GM20431 (cell line): ENCODE measurements around the gene AHDC1.
"Not testable (repeated sequence)": the region's sequence is repeated elsewhere in the genome, so short reads cannot be mapped to it uniquely, and the experiment has no call there.

Experiments
- in situ Hi-C: fragments of 300-500 bp; cut with MseI, MboI; formaldehyde crosslinking; loops from one replicate; pipeline ENCODE4 v1.15.0; 2020; ENCODE audit warnings: low sequenced_read_pairs; ENCODE audit not compliant: unreplicated experiment

The AHDC1 gene

DNA sequence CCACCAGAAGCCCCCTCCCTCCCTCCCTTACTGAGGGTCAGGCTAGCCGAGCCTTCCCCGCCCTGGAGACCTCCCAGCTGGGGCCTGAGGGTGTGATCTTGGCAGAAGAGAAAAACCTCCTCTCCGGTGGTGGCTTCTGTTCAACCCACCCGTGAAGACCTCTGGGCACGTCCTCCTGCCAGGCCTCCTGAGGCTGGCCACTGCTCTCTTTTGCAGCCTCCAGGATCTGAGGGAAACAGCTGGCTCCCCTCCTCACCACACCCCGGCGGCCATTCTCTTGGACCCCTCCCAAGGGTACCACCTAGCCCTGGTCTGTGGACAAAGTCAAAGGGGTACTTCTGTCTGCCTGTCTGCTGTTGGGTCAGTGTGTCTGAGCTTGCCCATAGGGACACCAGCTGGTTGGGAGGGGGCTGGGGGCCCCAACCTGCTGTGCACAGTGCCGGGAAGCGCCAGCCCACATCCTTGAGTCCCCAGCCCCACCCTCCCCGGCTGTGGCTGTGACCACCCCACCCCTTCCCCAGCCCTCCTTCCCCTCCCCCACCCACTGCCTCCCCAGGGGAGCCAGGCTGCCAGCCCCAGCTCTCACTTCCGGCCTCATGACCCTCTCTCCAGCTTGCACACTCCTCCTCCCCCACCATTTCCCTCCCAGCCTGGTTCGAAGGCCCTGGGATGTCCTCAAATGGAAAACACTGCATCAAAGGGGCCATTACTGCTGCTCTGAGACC is 48.1 kb downstream of the AHDC1 start:
- in situ Hi-C loops, result no loop called here

- in situ Hi-C loops, result no loop called here
Observed at GRCh38 chr1:27554759-27555699, 48.9 kb downstream of the AHDC1 start.

- in situ Hi-C loops, result no loop called here
Observed at GRCh38 chr1:27554293-27554692, 49.7 kb downstream of the AHDC1 start.

DNA sequence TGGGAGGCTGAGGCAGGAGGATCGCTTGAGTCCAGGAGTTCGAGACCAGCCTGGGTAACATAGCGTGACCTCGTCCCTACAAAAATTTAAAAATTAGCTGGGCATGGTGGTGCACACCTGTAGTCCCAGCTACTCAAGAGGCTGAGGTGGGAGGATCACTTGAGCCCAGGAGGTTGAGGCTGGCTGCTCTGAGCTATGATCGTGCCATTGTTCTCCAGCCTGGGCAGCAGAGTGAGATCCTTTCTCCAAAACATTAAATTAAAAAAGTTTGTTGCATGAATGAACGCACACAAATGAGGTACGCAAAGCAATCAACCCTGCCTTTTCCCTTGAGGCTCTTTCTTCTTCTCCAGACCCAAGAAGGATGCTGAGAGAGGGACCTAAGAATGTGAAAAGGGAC is 50.1 kb downstream of the AHDC1 start:
- in situ Hi-C loops, result not testable (repeated sequence)

DNA sequence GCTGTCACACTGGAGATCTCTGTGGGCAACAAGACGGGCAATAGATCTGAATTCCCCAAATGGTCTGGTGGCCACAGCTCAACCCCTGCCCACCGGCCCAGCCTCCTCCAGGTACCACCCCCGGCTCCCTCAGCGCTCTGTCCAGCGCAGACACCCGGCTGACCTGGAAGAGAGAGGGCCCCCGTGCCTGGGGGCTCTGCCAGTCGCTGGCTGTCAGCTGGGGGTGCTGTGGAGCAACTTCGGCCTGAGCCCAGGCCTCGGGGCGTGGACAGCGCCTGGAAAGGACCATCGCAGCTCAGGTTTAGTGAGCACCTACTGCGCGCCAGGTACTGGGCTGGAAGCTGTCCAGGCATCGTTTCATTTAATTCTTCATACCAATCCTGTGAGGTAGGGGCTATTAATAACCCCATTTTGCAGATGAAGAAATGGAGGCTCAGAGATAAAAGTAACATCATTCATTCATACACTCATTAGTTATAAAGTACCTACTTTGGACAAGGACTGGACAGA is 51.0 kb downstream of the AHDC1 start:
- in situ Hi-C loops, result no loop called here

GRCh38 chr1:27551953-27552312 is 52.0 kb downstream of the AHDC1 start:
- in situ Hi-C loops, result no loop called here

GRCh38 chr1:27551170-27551952 is 52.6 kb downstream of the AHDC1 start:
- in situ Hi-C loops, result no loop called here

DNA sequence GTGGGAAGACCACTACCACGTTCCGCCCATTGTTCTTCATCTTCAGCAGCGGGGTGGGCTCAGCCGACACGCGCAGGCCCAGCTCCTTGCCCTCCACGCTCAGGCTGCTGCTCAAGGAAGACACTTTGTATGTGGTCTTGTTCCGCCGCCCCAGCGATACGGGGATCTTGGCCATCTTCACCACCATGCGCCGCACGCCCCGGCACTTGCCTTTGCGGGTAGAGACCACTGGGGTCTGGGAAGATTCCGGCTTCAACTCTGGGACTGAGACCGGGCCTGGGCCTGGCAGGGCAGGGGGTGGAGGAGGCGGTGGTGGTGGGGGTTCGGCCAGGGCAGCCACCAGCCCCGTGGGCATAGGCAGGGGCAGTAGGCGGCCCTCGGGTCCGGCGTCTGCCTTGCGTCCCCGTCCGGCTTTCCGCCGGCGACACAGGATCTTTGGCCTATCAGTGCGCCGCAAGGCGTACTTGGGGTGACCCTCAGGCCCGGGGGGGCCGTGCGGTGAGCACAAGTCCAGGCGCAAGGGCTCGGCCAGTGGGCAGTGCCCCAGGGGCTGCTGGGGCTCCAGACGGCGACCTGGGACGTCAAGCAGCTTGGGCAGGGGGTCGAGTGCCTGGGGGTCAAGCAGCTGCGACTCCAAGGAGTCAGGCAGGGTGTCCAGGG is 53.3 kb downstream of the AHDC1 start:
- in situ Hi-C loops, result no loop called here

GRCh38 chr1:27549807-27550408 is 54.0 kb downstream of the AHDC1 start:
- in situ Hi-C loops, result no loop called here

DNA sequence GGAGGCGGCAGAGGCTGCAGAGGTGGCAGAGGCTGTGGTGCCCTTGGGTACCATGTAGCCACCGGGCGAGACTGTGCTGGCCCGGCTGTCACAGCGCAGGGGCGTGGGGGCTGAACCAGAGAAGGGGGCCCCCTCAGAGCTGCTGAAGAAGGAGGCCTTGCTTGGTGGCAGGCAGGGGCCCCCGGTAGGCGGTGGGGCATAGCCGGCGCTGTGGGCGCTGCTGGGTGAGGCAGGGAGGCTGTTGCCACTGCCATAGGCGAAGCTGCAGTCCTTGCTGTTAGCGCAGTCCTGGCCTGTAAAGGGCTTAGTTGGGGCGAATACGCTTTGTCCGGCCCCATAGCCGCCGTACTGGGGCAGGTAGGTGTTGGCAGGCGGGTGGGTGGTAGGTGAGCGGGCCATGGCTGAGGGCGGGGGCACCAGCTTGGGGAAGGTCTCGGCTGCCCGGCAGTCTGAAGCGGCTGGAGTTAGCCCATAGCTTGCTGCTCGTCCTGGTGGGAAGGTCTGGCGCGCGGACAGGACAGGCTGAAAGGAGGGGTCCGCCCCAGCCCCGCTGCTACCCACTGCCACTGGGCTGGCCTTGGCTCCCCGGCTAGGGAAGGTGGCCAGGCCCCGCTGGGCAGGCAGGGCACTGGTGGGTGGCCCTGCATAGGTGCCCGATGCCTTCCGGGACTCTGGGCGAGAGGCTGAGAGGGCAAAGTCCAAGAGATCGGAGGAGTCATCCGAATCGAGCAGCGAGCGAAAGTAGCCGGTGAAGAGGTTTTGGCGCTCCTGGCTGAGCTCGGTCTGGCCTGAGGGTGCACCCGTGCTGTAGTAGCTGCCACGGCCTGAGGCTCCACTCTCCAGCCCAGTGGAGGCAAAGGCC is 54.9 kb downstream of the AHDC1 start:
- in situ Hi-C loops, result no loop called here

DNA sequence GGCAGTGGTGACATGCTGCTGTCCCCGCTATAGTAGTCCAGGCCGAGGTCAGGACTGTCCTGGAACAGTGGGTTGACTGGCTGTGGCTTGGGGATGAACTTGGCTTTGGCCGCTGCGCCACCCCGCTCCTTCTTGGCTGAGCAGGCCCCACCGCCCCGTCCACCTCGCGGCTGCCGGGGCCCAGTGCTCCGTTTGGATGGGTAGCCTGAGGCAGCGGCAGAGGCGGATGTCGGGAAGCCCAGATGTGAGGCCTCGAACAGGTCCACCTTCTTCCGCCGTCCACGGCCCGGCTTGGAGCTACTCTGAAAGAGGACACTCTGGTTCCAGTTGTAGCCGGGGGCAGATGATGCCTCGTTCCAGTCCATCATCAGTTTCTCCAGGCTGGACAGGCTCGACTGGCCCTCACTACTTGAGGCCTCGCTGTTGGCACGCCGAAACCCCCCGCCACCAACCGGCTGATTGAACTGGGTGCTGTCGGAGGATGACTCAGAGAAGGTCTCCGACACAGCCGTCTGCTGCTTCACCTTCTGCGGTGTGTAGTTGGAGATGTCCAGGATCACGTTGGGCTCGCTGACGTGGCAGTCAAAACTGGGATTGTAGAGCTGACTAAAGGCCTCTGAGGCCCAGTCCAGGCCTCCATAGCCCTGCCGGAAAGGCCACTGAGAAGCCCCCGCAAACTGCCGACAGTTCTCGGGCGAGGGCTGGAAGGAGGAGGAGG is 55.6 kb downstream of the AHDC1 start:
- in situ Hi-C loops, result no loop called here

GRCh38 chr1:27547220-27548116 is 56.5 kb downstream of the AHDC1 start:
- in situ Hi-C loops, result no loop called here

- in situ Hi-C loops, result no loop called here
Observed at GRCh38 chr1:27545876-27546275, 58.1 kb downstream of the AHDC1 start.

GRCh38 chr1:27545271-27545670 is 58.7 kb downstream of the AHDC1 start:
- in situ Hi-C loops, result no loop called here

GRCh38 chr1:27544834-27545233 is 59.1 kb downstream of the AHDC1 start:
- in situ Hi-C loops, result no loop called here

- in situ Hi-C loops, result no loop called here
Observed at GRCh38 chr1:27543284-27543683, 60.7 kb downstream of the AHDC1 start.
